ENCODE data around the gene SVBP. TPM values are rescaled to one million over a fixed set of nuclear protein-coding genes. Genes with fewer than 3 reads are reported as not detected.

The SVBP gene
- total RNA-seq, 4 donors from 2014 or later = 18.6 to 76.0 (median 44.9) TPM

DNA sequence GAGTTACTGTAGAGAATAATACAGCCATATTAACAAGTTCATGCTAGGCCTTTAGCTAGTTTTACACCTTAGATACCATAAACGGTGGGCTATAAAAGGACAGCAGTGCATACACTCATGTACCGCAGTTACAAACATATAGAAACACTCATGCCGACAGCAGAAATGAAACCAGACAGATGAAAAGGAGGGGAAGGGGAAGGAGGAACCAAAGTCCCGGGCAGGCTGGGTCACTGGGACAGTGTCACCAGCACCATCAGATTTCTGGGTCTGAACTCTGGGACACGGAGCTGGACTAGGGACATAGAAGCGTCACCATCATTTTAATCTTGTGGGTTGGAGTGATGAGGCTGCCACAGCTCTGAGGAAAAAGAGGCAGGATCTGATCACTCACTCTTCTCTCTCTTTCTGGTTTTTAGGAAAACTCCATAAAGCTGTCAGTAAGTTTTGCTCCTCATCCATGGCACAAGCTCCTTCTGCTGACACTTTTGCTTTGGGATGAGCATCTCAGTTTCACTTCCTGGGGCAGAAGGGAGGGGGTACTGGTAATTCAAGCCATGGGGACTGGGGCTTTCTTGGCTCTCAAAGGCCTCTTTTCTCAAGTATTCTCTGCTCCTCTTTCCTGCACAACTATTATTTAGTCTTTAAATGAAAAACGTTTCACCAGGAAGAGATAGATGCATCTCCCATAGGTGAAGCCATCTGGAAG lies 21.4 kb upstream of the SVBP start:
- no peaks in the 10 kb centered on the region for H3K27me3 ChIP-seq
- DNase-seq (ENCODE audit: low spot score in 2 of 2) = no peak
- WGBS, 2 donors = 68 to 70% methylated on average over 7 of the region's 7 CpGs
- peaks cover 0 to 2% (median 0%) of the 10 kb centered on the region in 4 donors for H3K4me1 ChIP-seq
- no peaks in the 10 kb centered on the region for H3K9me3 ChIP-seq
- H3K27ac ChIP-seq = peak overlapping the region in 1 of 4 donors; percentile 11
- TF ChIP-seq, protein P1, sequence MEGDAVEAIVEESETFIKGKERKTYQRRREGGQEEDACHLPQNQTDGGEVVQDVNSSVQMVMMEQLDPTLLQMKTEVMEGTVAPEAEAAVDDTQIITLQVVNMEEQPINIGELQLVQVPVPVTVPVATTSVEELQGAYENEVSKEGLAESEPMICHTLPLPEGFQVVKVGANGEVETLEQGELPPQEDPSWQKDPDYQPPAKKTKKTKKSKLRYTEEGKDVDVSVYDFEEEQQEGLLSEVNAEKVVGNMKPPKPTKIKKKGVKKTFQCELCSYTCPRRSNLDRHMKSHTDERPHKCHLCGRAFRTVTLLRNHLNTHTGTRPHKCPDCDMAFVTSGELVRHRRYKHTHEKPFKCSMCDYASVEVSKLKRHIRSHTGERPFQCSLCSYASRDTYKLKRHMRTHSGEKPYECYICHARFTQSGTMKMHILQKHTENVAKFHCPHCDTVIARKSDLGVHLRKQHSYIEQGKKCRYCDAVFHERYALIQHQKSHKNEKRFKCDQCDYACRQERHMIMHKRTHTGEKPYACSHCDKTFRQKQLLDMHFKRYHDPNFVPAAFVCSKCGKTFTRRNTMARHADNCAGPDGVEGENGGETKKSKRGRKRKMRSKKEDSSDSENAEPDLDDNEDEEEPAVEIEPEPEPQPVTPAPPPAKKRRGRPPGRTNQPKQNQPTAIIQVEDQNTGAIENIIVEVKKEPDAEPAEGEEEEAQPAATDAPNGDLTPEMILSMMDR (IDR thresholded peaks at IDR 0.05) = no peak
- TF ChIP-seq EP300 (IDR thresholded peaks at IDR 0.05) = no peak
- TF ChIP-seq POLR2A (IDR thresholded peaks at IDR 0.05) = no peak
- H3K36me3 ChIP-seq = peaks cover 0 to 62% (median 0%) of the 10 kb centered on the region in 3 donors
- no peak overlapping the region for H3K4me3 ChIP-seq

DNA sequence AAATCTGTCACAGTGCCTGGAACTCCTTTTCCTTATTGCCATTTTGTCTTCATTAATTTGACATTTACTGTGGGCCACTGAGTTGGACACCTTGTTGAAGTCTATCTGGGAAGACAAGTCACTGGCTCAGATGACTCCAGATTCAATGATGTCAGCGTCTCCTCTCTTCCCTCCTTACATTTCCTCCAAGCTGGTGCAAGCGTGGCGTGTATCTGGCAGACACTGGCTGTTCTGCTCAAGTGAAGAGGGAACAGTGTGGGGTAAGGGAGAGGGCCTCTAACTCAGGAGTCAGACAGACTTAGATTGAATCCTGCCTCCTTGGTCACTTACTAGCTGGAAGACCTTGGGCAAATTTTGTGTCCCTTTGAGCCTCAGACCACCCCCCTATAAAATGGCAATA lies 20.5 kb upstream of the SVBP start:
- no peak overlapping the region for H3K4me3 ChIP-seq
- peaks cover 0 to 54% (median 0%) of the 10 kb centered on the region in 3 donors for H3K36me3 ChIP-seq
- no peaks in the 10 kb centered on the region for H3K4me1 ChIP-seq
- DNase-seq (ENCODE audit: low spot score in 2 of 2) = no peak
- H3K27ac ChIP-seq = no peak overlapping the region
- TF ChIP-seq, protein P1 (IDR thresholded peaks at IDR 0.05) = no peak
- TF ChIP-seq EP300 (IDR thresholded peaks at IDR 0.05) = no peak
- TF ChIP-seq POLR2A (IDR thresholded peaks at IDR 0.05) = no peak
- no peaks in the 10 kb centered on the region for H3K9me3 ChIP-seq
- no peaks in the 10 kb centered on the region for H3K27me3 ChIP-seq
- 55 to 56% methylated on average over 3 of the region's 3 CpGs for WGBS, 2 donors

DNA sequence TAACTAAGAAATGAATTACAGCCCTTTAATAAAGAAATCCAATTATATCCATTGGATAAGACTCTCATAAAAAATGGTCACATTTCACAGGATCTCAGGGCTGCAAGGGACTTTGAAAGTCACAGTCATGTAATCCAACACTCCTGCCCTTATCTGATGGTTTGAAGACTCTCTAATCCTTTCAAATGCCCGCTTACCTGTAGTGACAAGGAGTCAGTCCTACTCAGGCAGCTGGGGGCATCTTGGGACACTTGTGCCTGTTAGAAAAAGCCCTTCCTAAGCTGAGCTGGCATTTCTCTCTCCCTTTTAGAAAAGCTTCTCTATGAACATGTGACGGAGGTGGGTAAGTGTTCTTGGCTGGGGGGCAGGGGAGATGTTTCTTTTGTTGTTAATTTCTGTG lies 18.2 kb upstream of the SVBP start:
- Histone ChIP-seq H3K4me1 (no peaks in the 10 kb centered on the region), H3K27ac (no peak overlapping the region), H3K4me3 (no peak overlapping the region), H3K9me3 (no peaks in the 10 kb centered on the region), H3K36me3 (peaks cover 0 to 45% (median 0%) of the 10 kb centered on the region in 3 donors), H3K27me3 (no peaks in the 10 kb centered on the region)
- no peak for TF ChIP-seq POLR2A (IDR thresholded peaks at IDR 0.05)
- TF ChIP-seq, protein P1 (IDR thresholded peaks at IDR 0.05) = no peak
- no peak for DNase-seq (ENCODE audit: low spot score in 2 of 2)
- 91 to 98% methylated on average over 2 of the region's 2 CpGs for WGBS, 2 donors

DNA sequence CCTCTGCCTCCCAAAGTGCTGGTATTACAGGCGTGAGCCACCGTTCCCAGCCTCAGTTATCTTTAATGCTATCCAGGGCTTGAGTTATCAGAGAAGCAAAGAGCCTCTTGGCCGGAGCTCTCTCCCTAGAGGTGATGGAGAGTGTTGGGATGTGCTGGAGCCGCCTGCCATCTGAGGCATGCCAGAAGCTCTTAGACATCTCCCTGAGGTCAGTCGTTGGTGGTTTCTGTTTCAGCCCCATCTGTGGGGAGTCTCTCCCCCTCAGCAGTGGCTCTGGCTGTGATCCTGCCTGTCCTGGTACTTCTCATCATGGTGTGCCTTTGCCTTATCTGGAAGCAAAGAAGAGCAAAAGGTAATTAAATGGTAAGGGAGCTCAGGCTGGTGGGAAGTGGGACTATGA lies 17.6 kb upstream of the SVBP start:
- TF ChIP-seq POLR2A (IDR thresholded peaks at IDR 0.05) = no peak
- no peak for TF ChIP-seq EP300 (IDR thresholded peaks at IDR 0.05)
- TF ChIP-seq, protein P1 (IDR thresholded peaks at IDR 0.05) = no peak
- no peak for DNase-seq (ENCODE audit: low spot score in 2 of 2)
- Histone ChIP-seq H3K27me3 (no peaks in the 10 kb centered on the region), H3K36me3 (peaks cover 0 to 48% (median 0%) of the 10 kb centered on the region in 3 donors), H3K4me3 (no peak overlapping the region), H3K4me1 (no peaks in the 10 kb centered on the region), H3K9me3 (no peaks in the 10 kb centered on the region), H3K27ac (no peak overlapping the region)
- 89 to 91% methylated on average over 5 of the region's 5 CpGs for WGBS, 2 donors

DNA sequence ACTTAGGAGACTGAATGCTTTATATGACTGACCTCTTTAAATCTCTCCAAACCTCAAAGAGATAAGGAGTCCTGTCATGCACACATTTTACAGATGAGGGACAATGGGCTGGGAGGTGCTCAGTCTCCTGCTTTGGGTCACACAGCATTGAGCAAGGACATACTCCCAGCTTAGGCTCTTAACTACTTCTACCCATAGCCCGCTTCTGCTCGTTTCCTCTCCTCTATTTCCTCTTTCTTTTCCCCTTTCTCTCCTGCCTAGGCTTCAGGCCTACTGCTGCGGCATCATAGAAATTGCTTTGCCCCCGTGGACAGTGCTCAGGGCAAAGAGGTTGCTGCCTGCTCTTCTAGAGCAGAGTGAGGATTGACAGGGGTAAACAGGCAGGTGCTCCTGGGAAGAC lies 16.8 kb upstream of the SVBP start:
- Histone ChIP-seq H3K4me1 (no peaks in the 10 kb centered on the region), H3K27ac (no peak overlapping the region), H3K4me3 (no peak overlapping the region), H3K27me3 (no peaks in the 10 kb centered on the region), H3K9me3 (no peaks in the 10 kb centered on the region), H3K36me3 (peaks cover 0 to 43% (median 0%) of the 10 kb centered on the region in 3 donors)
- WGBS, 2 donors = 83 to 94% methylated on average over 4 of the region's 4 CpGs
- DNase-seq (ENCODE audit: low spot score in 2 of 2) = no peak
- TF ChIP-seq, protein P1 (IDR thresholded peaks at IDR 0.05) = no peak
- TF ChIP-seq POLR2A (IDR thresholded peaks at IDR 0.05) (no peak), EP300 (IDR thresholded peaks at IDR 0.05) (no peak)
